GM23338 (cell line): ENCODE results near the gene ACYP2.

ENCODE experiments used
- TF ChIP-seq, protein P1 (sequence below): IDR thresholded peaks from one replicate; pipeline ENCODE4 v1.6.1; 2018; ENCODE audit warnings: antibody characterized with exemption; ENCODE audit not compliant: unreplicated experiment
- TF ChIP-seq, protein P2 (sequence below), 2 experiments: fragments of 200-600 bp in 1 of 2; sonication (generic) in 1 of 2; conservative IDR thresholded peaks; 2 replicates each; pipeline versions ENCODE4 v1.5.1 to v1.6.1; 2016 to 2017; ENCODE audit warnings: antibody characterized with exemption in 2 of 2, low read depth in 2 of 2, mild to moderate bottlenecking in 2 of 2, moderate library complexity in 1 of 2

DNA sequence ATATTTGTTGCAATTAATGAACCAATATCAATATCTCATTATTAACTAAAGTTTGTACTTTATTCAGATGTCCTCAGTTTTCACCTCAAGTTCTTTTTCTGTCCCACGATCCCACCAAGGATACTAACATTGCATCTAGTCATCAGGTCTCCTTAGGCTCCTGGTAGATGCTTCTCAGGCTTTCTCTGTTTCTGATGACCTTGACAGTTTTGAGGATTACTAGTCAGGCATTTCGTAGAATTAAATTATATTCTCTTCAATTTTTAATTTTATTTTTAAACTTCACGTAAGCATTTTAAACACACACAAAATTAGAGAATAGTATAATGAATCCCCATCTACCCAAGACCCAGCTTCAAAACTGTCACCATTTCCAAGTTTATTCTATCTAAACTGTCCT, 5.6 kb upstream of the ACYP2 start:
- TF ChIP-seq, protein P1, sequence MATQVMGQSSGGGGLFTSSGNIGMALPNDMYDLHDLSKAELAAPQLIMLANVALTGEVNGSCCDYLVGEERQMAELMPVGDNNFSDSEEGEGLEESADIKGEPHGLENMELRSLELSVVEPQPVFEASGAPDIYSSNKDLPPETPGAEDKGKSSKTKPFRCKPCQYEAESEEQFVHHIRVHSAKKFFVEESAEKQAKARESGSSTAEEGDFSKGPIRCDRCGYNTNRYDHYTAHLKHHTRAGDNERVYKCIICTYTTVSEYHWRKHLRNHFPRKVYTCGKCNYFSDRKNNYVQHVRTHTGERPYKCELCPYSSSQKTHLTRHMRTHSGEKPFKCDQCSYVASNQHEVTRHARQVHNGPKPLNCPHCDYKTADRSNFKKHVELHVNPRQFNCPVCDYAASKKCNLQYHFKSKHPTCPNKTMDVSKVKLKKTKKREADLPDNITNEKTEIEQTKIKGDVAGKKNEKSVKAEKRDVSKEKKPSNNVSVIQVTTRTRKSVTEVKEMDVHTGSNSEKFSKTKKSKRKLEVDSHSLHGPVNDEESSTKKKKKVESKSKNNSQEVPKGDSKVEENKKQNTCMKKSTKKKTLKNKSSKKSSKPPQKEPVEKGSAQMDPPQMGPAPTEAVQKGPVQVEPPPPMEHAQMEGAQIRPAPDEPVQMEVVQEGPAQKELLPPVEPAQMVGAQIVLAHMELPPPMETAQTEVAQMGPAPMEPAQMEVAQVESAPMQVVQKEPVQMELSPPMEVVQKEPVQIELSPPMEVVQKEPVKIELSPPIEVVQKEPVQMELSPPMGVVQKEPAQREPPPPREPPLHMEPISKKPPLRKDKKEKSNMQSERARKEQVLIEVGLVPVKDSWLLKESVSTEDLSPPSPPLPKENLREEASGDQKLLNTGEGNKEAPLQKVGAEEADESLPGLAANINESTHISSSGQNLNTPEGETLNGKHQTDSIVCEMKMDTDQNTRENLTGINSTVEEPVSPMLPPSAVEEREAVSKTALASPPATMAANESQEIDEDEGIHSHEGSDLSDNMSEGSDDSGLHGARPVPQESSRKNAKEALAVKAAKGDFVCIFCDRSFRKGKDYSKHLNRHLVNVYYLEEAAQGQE, result no peak
- TF ChIP-seq, protein P2, sequence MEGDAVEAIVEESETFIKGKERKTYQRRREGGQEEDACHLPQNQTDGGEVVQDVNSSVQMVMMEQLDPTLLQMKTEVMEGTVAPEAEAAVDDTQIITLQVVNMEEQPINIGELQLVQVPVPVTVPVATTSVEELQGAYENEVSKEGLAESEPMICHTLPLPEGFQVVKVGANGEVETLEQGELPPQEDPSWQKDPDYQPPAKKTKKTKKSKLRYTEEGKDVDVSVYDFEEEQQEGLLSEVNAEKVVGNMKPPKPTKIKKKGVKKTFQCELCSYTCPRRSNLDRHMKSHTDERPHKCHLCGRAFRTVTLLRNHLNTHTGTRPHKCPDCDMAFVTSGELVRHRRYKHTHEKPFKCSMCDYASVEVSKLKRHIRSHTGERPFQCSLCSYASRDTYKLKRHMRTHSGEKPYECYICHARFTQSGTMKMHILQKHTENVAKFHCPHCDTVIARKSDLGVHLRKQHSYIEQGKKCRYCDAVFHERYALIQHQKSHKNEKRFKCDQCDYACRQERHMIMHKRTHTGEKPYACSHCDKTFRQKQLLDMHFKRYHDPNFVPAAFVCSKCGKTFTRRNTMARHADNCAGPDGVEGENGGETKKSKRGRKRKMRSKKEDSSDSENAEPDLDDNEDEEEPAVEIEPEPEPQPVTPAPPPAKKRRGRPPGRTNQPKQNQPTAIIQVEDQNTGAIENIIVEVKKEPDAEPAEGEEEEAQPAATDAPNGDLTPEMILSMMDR (conservative IDR thresholded peaks at IDR 0.05; ENCODE audit: low read depth in 2 of 2), result no peak
